IMR-90 (cell line): Measurements from ENCODE around the gene CDC25A. TPM values are rescaled to one million over a fixed set of nuclear protein-coding genes. Genes with fewer than 3 reads are reported as not detected.

Experiments
- ATAC-seq: fragments of 200-7000 bp; cut with Tn5 transposase; 2 replicates; pipeline ENCODE4 v1.9.1; 2020; ENCODE audit warnings: low read depth, mild to moderate bottlenecking, moderate library complexity
- BruUV-seq: library from RNA; stranded (reverse); fragments of 400-500 nt; replicated peaks from 2 replicates; lab custom pipeline; 2021; lab: Mats Ljungman, UMichigan
- CTCF ChIA-PET: fragments of 300-600 bp; formaldehyde crosslinking; extraction: SDS; loops from one replicate; lab custom pipeline; 2021; ENCODE audit warnings: antibody characterized with exemption; lab: Yijun Ruan, JAX
- POLR2A ChIA-PET: fragments of 300-600 bp; sonication (Branson Sonifier 250); formaldehyde crosslinking; loops from one replicate; lab custom pipeline; 2022; ENCODE audit warnings: antibody characterized with exemption; ENCODE audit not compliant: unreplicated experiment; lab: Charles Lee
- DNase-seq: peaks from one replicate; pipeline ENCODE4 v3.0.0; 2013
- H2AFZ ChIP-seq: replicated peaks from 2 replicates; pipeline ENCODE3; 2013; ENCODE audit warnings: low read length, mild to moderate bottlenecking; ENCODE audit not compliant: poor library complexity
- H2AK5ac ChIP-seq: 2 replicates; pipeline ENCODE4 v1.6.1; 2013; ENCODE audit warnings: low read depth, low read length, inconsistent platforms
- H2AK9ac ChIP-seq: replicated peaks from 2 replicates; pipeline ENCODE3; 2013; ENCODE audit warnings: mild to moderate bottlenecking, low read depth, low read length, moderate library complexity; ENCODE audit not compliant: poor library complexity
- H2BK120ac ChIP-seq: 2 replicates; pipeline ENCODE4 v1.6.1; 2013; ENCODE audit warnings: low read depth, low read length, inconsistent platforms
- H2BK15ac ChIP-seq: 3 replicates; pipeline ENCODE4 v1.6.1; 2013; ENCODE audit warnings: low read depth, low read length, inconsistent platforms
- H2BK20ac ChIP-seq: 2 replicates; pipeline ENCODE4 v1.6.1; 2013; ENCODE audit warnings: low read depth, mild to moderate bottlenecking, inconsistent platforms, low read length, moderate library complexity
- H2BK5ac ChIP-seq: 2 replicates; pipeline ENCODE4 v1.6.1; 2013; ENCODE audit warnings: mild to moderate bottlenecking, low read depth, low read length, inconsistent platforms; ENCODE audit not compliant: poor library complexity, severe bottlenecking
- H3K14ac ChIP-seq: replicated peaks from 2 replicates; pipeline ENCODE4 v1.6.1; 2013; ENCODE audit warnings: low read depth, low read length, inconsistent platforms
- H3K18ac ChIP-seq: 2 replicates; pipeline ENCODE4 v1.6.1; 2013; ENCODE audit warnings: low read depth, low read length, control low read depth
- H3K23ac ChIP-seq: 2 replicates; pipeline ENCODE4 v1.6.1; 2013; ENCODE audit warnings: low read depth, low read length, inconsistent platforms
- H3K27ac ChIP-seq: 2 replicates; pipeline ENCODE4 v1.5.1; 2013; ENCODE audit warnings: mild to moderate bottlenecking, control low read depth, low read length; ENCODE audit not compliant: insufficient read depth
- H3K27me3 ChIP-seq: 2 replicates; pipeline ENCODE4 v1.6.1; 2013; ENCODE audit warnings: low read length; ENCODE audit not compliant: control insufficient read depth, insufficient read depth
- H3K36me3 ChIP-seq: 2 replicates; pipeline ENCODE4 v1.6.1; 2013; ENCODE audit warnings: low read length, mixed read lengths; ENCODE audit not compliant: control insufficient read depth, insufficient read depth
- H3K4ac ChIP-seq: 2 replicates; pipeline ENCODE4 v1.6.1; 2013; ENCODE audit warnings: low read depth, low read length, inconsistent platforms
- H3K4me1 ChIP-seq: 2 replicates; pipeline ENCODE4 v1.6.1; 2013; ENCODE audit warnings: low read length, mixed read lengths; ENCODE audit not compliant: control insufficient read depth, insufficient read depth
- H3K4me2 ChIP-seq: 2 replicates; pipeline ENCODE4 v1.6.1; 2013; ENCODE audit warnings: low read depth, mild to moderate bottlenecking, control low read depth, low read length, moderate library complexity
- H3K4me3 ChIP-seq: 2 replicates; pipeline ENCODE4 v1.5.1; 2013; ENCODE audit warnings: low read depth, mild to moderate bottlenecking, control low read depth, low read length, moderate library complexity; ENCODE audit not compliant: insufficient read depth
- H3K56ac ChIP-seq: 2 replicates; pipeline ENCODE4 v1.6.1; 2013; ENCODE audit warnings: low read length, inconsistent platforms; ENCODE audit not compliant: insufficient read depth; ENCODE audit errors: extremely low read depth
- H3K79me1 ChIP-seq, 2 experiments: 2 replicates each; pipeline ENCODE4 v1.6.1; 2013; ENCODE audit warnings: low read length in 2 of 2, inconsistent platforms in 1 of 2, low read depth in 1 of 2
- H3K9ac ChIP-seq: 2 replicates; pipeline ENCODE4 v1.6.1; 2013; ENCODE audit warnings: low read depth, low read length, control low read depth
- H3K9me1 ChIP-seq: 2 replicates; pipeline ENCODE4 v1.6.1; 2013; ENCODE audit warnings: low read length, inconsistent platforms; ENCODE audit not compliant: insufficient read depth
- H3K9me3 ChIP-seq: 2 replicates; pipeline ENCODE4 v1.6.1; 2013; ENCODE audit warnings: low read length; ENCODE audit not compliant: control insufficient read depth, insufficient read depth
- H4K20me1 ChIP-seq: 2 replicates; pipeline ENCODE4 v1.6.1; 2013; ENCODE audit warnings: low read length, inconsistent platforms; ENCODE audit not compliant: insufficient read depth
- H4K5ac ChIP-seq: 2 replicates; pipeline ENCODE4 v1.6.1; 2013; ENCODE audit warnings: mild to moderate bottlenecking, low read depth, low read length, control low read depth
- H4K8ac ChIP-seq, 2 experiments: 2 replicates each; pipeline ENCODE4 v1.6.1; 2013; ENCODE audit warnings: low read depth in 2 of 2, low read length in 2 of 2, control low read depth in 1 of 2, inconsistent platforms in 1 of 2
- H4K91ac ChIP-seq: 2 replicates; pipeline ENCODE4 v1.6.1; 2013; ENCODE audit warnings: low read depth, low read length, inconsistent platforms; ENCODE audit not compliant: insufficient read depth
- BHLHE40 ChIP-seq: fragments of 150-350 bp; IDR thresholded peaks from 2 replicates; pipeline ENCODE4 v1.6.1; 2016; ENCODE audit warnings: mild to moderate bottlenecking, low read depth, low read length
- CHD1 ChIP-seq: IDR thresholded peaks from 2 replicates; pipeline ENCODE4 v1.6.1; 2012; ENCODE audit warnings: low read depth, low read length, improper control_type of control experiment
- MAZ ChIP-seq: IDR thresholded peaks from 2 replicates; pipeline ENCODE4 v1.6.1; 2012; ENCODE audit warnings: low read depth, mild to moderate bottlenecking, low read length, improper control_type of control experiment, moderate library complexity, borderline replicate concordance
- MXI1 ChIP-seq: IDR thresholded peaks from 2 replicates; pipeline ENCODE4 v1.6.1; 2012; ENCODE audit warnings: low read depth, mild to moderate bottlenecking, low read length, moderate library complexity, borderline replicate concordance
- NFE2L2 ChIP-seq: fragments of 150-350 bp; IDR thresholded peaks from 2 replicates; pipeline ENCODE4 v1.6.1; 2016; ENCODE audit warnings: low read depth, mild to moderate bottlenecking, low read length
- RAD21 ChIP-seq: IDR thresholded peaks from 2 replicates; pipeline ENCODE4 v1.6.1; 2012; ENCODE audit warnings: low read length, improper control_type of control experiment
- WGBS, 2 experiments: methylation state at CpG; one replicate each; pipeline versions ENCODE4 v1.1.5 to v1.1.7; 2013; ENCODE audit warnings: missing lambda C conversion rate in 2 of 2; ENCODE audit not compliant: insufficient read length in 1 of 2; ENCODE audit errors: extremely low coverage in 2 of 2; 5-methylcytosine and 5-hydroxymethylcytosine counted together
- dilution Hi-C: fragments of 300-500 bp; cut with HindIII; formaldehyde crosslinking; loops from one replicate; pipeline ENCODE4 v1.14.3; 2018; ENCODE audit warnings: low sequenced_read_pairs; ENCODE audit not compliant: unreplicated experiment
- in situ Hi-C: fragments of 300-500 bp; cut with MboI; formaldehyde crosslinking; loops from 3 replicates; pipeline ENCODE4 v1.14.3; 2019; ENCODE audit warnings: low sequenced_read_pairs, inconsistent platforms, mixed read lengths
- intact Hi-C: fragments of 100-400 bp; cut with micrococcal nuclease; formaldehyde crosslinking; loops from 2 replicates; pipeline ENCODE4 v1.10.0; 2022
- microRNA-seq, 2 experiments: library from miRNA; stranded (forward) in 1 of 2; unstranded in 1 of 2; fragments of 10-50 nt in 1 of 2; fragments of <30 nt in 1 of 2; gene quantifications in 1 of 2; microRNA quantifications in 1 of 2; one replicate each; pipeline versions ENCODE3 to v1.1.0; 2013 to 2020; ENCODE audit not compliant: insufficient read depth in 1 of 2, insufficient read length in 1 of 2, unreplicated experiment in 1 of 2
- polyA plus RNA-seq, 3 experiments: library from polyadenylated mRNA; depleted of rRNA; stranded (reverse); fragments of >200 nt; gene quantifications; 2 replicates each; pipeline ENCODE4 v1.2.3, GENCODE V29; 2012; ENCODE audit warnings: low replicate concordance in 1 of 3
- small RNA-seq, 5 experiments: library from RNA; depleted of rRNA; stranded (forward); fragments of <200 nt; gene quantifications; one replicate each; pipeline ENCODE3, GENCODE V24; 2012
- total RNA-seq: library from RNA; depleted of rRNA; stranded (reverse); fragments of >200 nt; gene quantifications from 2 replicates; pipeline ENCODE4 v1.2.3, GENCODE V29; 2012; rRNA removed
- TF ChIP-seq, protein P1 (sequence below): fragments of 150-350 bp; IDR thresholded peaks from 2 replicates; pipeline ENCODE4 v1.6.1; 2017; ENCODE audit warnings: mild to moderate bottlenecking, antibody characterized with exemption, low read length, low read depth

Gene CDC25A
- total and polyA plus RNA-seq, 2 of the 4 experiments (the other 2 are of a cell fraction), result 4.2 to 10.6 TPM

DNA sequence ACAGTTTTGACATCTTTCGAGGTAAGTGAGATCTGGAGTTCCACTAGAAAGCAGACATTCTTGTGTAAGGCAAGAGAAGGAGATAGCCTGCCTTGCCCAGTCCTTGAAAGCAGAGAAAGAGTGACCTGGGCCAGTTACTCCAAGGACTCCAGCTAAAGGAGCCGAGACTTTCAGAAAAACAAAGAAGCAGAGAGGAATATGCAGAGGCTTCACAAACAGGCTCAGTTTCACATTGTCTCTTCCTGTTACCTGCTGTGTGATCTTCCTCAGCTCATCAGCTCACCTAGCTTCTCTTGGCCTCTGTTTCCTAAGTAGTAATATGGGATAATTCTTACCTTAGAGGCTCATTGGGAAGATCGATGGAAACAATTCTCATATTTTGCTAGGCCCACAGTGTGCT, 81.0 kb downstream of the CDC25A start:
- in situ Hi-C loops (no loop called here), dilution Hi-C loops (no loop called here), intact Hi-C loops (no loop called here)
- Histone ChIP-seq H4K5ac (no peak overlapping the region), H3K56ac (no peak overlapping the region), H3K9me3 (no peaks in the 10 kb centered on the region), H4K91ac (no peak overlapping the region), H2BK20ac (no peak overlapping the region), H4K8ac (no peak overlapping the region), H3K4ac (no peak overlapping the region), H4K20me1 (no peaks in the 10 kb centered on the region), H3K36me3 (no peaks in the 10 kb centered on the region), H3K14ac (no peak overlapping the region), H3K9me1 (no peaks in the 10 kb centered on the region), H3K4me2 (no peak overlapping the region), H2BK5ac (no peak overlapping the region), H3K27me3 (no peaks in the 10 kb centered on the region; the same call in 1 of the 2 replicates), H3K27ac (no peak overlapping the region), H3K23ac (no peak overlapping the region), H2AK9ac (no peak overlapping the region), H3K18ac (no peak overlapping the region), H2AFZ (no peak overlapping the region), H2BK120ac (no peak overlapping the region), H3K79me1 (no peaks in the 10 kb centered on the region), H2BK15ac (no peak overlapping the region), H3K4me3 (no peak overlapping the region), H3K9ac (no peak overlapping the region), H2AK5ac (no peak overlapping the region), H3K4me1 (no peaks in the 10 kb centered on the region)
- DNase-seq, result no peak
- CTCF ChIA-PET, result no interaction called here
- BruUV-seq, result no TSS peak
- POLR2A ChIA-PET, result no interaction called here
- TF ChIP-seq CHD1 (no peak), MXI1 (no peak), RAD21 (no peak), MAZ (no peak), BHLHE40 (no peak), NFE2L2 (no peak)
- TF ChIP-seq, protein P1, sequence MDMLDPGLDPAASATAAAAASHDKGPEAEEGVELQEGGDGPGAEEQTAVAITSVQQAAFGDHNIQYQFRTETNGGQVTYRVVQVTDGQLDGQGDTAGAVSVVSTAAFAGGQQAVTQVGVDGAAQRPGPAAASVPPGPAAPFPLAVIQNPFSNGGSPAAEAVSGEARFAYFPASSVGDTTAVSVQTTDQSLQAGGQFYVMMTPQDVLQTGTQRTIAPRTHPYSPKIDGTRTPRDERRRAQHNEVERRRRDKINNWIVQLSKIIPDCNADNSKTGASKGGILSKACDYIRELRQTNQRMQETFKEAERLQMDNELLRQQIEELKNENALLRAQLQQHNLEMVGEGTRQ, result no peak
- WGBS, 2 experiments, result 57% methylated on average over 1 of the region's 3 CpGs; no CpG with 5 or more reads in 1 of the 2 experiments
- ATAC-seq, result no peak

Small RNA genes lying within 50 kb of the gene (microRNA-seq; reads per million reads assigned to microRNA genes)
- 0 to 6.6 reads per million in 2 experiments for gene MIR4443 (ENCODE audit: insufficient read depth in 1 of 2, insufficient read length in 1 of 2, unreplicated experiment in 1 of 2)
- not detected for gene NDUFB1P1 (ENCODE audit: insufficient read depth, insufficient read length)
- not detected for gene RNU7-128P (ENCODE audit: insufficient read depth, insufficient read length)
- not detected for gene SNRPFP4 (ENCODE audit: insufficient read depth, insufficient read length)

Small RNA genes lying within 50 kb of the gene (small RNA-seq; reads per million reads assigned to genes)
- 0 to 0.76 (median 0.08) reads per million in 5 experiments for gene MIR4443
- 0 reads per million in 5 experiments for gene NDUFB1P1
- 0 reads per million in 5 experiments for gene RNU7-128P
- gene SNRPFP4, result 0 reads per million in 5 experiments

Other genes with a start within 250 kb of the CDC25A start
- 80.5 and 87.8 TPM in 2 replicates for gene MAP4, start 172.0 kb downstream of the CDC25A start, total RNA-seq
- gene MAP4, start 172.0 kb downstream of the CDC25A start, polyA plus RNA-seq (2012; rRNA removed), result 216 and 229 TPM in 2 replicates
- gene CAMP, start 35.1 kb upstream of the CDC25A start, total RNA-seq, result not detected in 2 replicates
- not detected in 2 replicates for gene CAMP, start 35.1 kb upstream of the CDC25A start, polyA plus RNA-seq (2012; rRNA removed)
- 3.9 and 4.7 TPM in 2 replicates for gene ZNF589, start 52.7 kb upstream of the CDC25A start, total RNA-seq
- 3.3 and 4.4 TPM in 2 replicates for gene ZNF589, start 52.7 kb upstream of the CDC25A start, polyA plus RNA-seq (2012; rRNA removed)
- 15.6 and 23.3 TPM in 2 replicates for gene NME6, start 113.0 kb upstream of the CDC25A start, total RNA-seq
- gene NME6, start 113.0 kb upstream of the CDC25A start, polyA plus RNA-seq (2012; rRNA removed), result 23.0 and 24.8 TPM in 2 replicates
- not detected in 2 replicates for gene SPINK8, start 145.2 kb upstream of the CDC25A start, total RNA-seq
- gene SPINK8, start 145.2 kb upstream of the CDC25A start, polyA plus RNA-seq (2012; rRNA removed), result not detected in 2 replicates
- gene FBXW12, start 183.8 kb upstream of the CDC25A start, total RNA-seq, result not detected in 2 replicates
- gene FBXW12, start 183.8 kb upstream of the CDC25A start, polyA plus RNA-seq (2012; rRNA removed), result not detected in 2 replicates
- gene PLXNB1, start 241.7 kb upstream of the CDC25A start, total RNA-seq, result 5.2 and 9.2 TPM in 2 replicates
- 25.3 and 27.0 TPM in 2 replicates for gene PLXNB1, start 241.7 kb upstream of the CDC25A start, polyA plus RNA-seq (2012; rRNA removed)